Measurements from ENCODE around the gene NADK.
A peak's percentile ranks its signal among the peaks of the same experiment; 100 is the strongest.

Gene NADK

GRCh38 chr1:1784933-1785332 lies 6.7 kb upstream of the NADK start:
- no peaks in the 10 kb centered on the region for H3K9me3 ChIP-seq (ENCODE audit: control insufficient read depth in 1 of 2, low read length in 2 of 2)
- no peaks in the 10 kb centered on the region for H3K27me3 ChIP-seq (ENCODE audit: low read depth, low read length)
- H3K27ac ChIP-seq (ENCODE audit: low read length): no peak overlapping the region
- H3K4me1 ChIP-seq (ENCODE audit: control insufficient read depth in 1 of 2, insufficient read depth in 2 of 2, low read length in 2 of 2): peaks cover 22 to 28% of the 10 kb centered on the region in 2 donors
- H3K36me3 ChIP-seq (ENCODE audit: control insufficient read depth in 1 of 2, insufficient read depth in 2 of 2, low read length in 2 of 2): peaks cover 37 to 52% of the 10 kb centered on the region in 2 donors
- H3K4me3 ChIP-seq (ENCODE audit: low read depth in 1 of 2, low read length in 2 of 2): no peak overlapping the region

- Histone ChIP-seq H3K9me3 (ENCODE audit: control insufficient read depth in 1 of 2, low read length in 2 of 2) (no peaks in the 10 kb centered on the region), H3K27ac (ENCODE audit: low read length) (peak overlapping the region; percentile 51), H3K4me3 (ENCODE audit: low read depth in 1 of 2, low read length in 2 of 2) (no peak overlapping the region), H3K4me1 (ENCODE audit: control insufficient read depth in 1 of 2, insufficient read depth in 2 of 2, low read length in 2 of 2) (peaks cover 24 to 32% of the 10 kb centered on the region in 2 donors), H3K36me3 (ENCODE audit: control insufficient read depth in 1 of 2, insufficient read depth in 2 of 2, low read length in 2 of 2) (peaks cover 25 to 36% of the 10 kb centered on the region in 2 donors), H3K27me3 (ENCODE audit: low read depth, low read length) (no peaks in the 10 kb centered on the region)
Measured at GRCh38 chr1:1783320-1783719, 5.0 kb upstream of the NADK start.

- Histone ChIP-seq H3K4me1 (ENCODE audit: control insufficient read depth in 1 of 2, insufficient read depth in 2 of 2, low read length in 2 of 2) (peaks cover 24 to 32% of the 10 kb centered on the region in 2 donors), H3K9me3 (ENCODE audit: control insufficient read depth in 1 of 2, low read length in 2 of 2) (no peaks in the 10 kb centered on the region), H3K36me3 (ENCODE audit: control insufficient read depth in 1 of 2, insufficient read depth in 2 of 2, low read length in 2 of 2) (peaks cover 20 to 29% of the 10 kb centered on the region in 2 donors), H3K27ac (ENCODE audit: low read length) (peak overlapping the region; percentile 51), H3K4me3 (ENCODE audit: low read depth in 1 of 2, low read length in 2 of 2) (peak overlapping the region; percentile 16 to 46), H3K27me3 (ENCODE audit: low read depth, low read length) (no peaks in the 10 kb centered on the region)
Measured at GRCh38 chr1:1782399-1783221, 4.3 kb upstream of the NADK start.

- Histone ChIP-seq H3K4me3 (ENCODE audit: low read depth in 1 of 2, low read length in 2 of 2) (peak overlapping the region in 1 of 2 donors; percentile 46), H3K27ac (ENCODE audit: low read length) (peak overlapping the region; percentile 75), H3K9me3 (ENCODE audit: control insufficient read depth in 1 of 2, low read length in 2 of 2) (no peaks in the 10 kb centered on the region), H3K36me3 (ENCODE audit: control insufficient read depth in 1 of 2, insufficient read depth in 2 of 2, low read length in 2 of 2) (peaks cover 10 to 18% of the 10 kb centered on the region in 2 donors), H3K4me1 (ENCODE audit: control insufficient read depth in 1 of 2, insufficient read depth in 2 of 2, low read length in 2 of 2) (peaks cover 30 to 39% of the 10 kb centered on the region in 2 donors), H3K27me3 (ENCODE audit: low read depth, low read length) (no peaks in the 10 kb centered on the region)
Measured at GRCh38 chr1:1781526-1781903, 3.2 kb upstream of the NADK start.

GRCh38 chr1:1780598-1781525 lies 2.6 kb upstream of the NADK start:
- peak overlapping the region; percentile 75 for H3K27ac ChIP-seq (ENCODE audit: low read length)
- no peaks in the 10 kb centered on the region for H3K27me3 ChIP-seq (ENCODE audit: low read depth, low read length)
- peaks cover 34 to 46% of the 10 kb centered on the region in 2 donors for H3K4me1 ChIP-seq (ENCODE audit: control insufficient read depth in 1 of 2, insufficient read depth in 2 of 2, low read length in 2 of 2)
- peaks cover 3 to 12% of the 10 kb centered on the region in 2 donors for H3K36me3 ChIP-seq (ENCODE audit: control insufficient read depth in 1 of 2, insufficient read depth in 2 of 2, low read length in 2 of 2)
- no peak overlapping the region for H3K4me3 ChIP-seq (ENCODE audit: low read depth in 1 of 2, low read length in 2 of 2)
- no peaks in the 10 kb centered on the region for H3K9me3 ChIP-seq (ENCODE audit: control insufficient read depth in 1 of 2, low read length in 2 of 2)

- H3K27ac ChIP-seq (ENCODE audit: low read length): peak overlapping the region; percentile 75
- peaks cover 42 to 53% of the 10 kb centered on the region in 2 donors for H3K4me1 ChIP-seq (ENCODE audit: control insufficient read depth in 1 of 2, insufficient read depth in 2 of 2, low read length in 2 of 2)
- H3K36me3 ChIP-seq (ENCODE audit: control insufficient read depth in 1 of 2, insufficient read depth in 2 of 2, low read length in 2 of 2): peaks cover 0 to 3% of the 10 kb centered on the region in 2 donors
- H3K27me3 ChIP-seq (ENCODE audit: low read depth, low read length): no peaks in the 10 kb centered on the region
- H3K9me3 ChIP-seq (ENCODE audit: control insufficient read depth in 1 of 2, low read length in 2 of 2): no peaks in the 10 kb centered on the region
- peak overlapping the region; percentile 52 to 72 for H3K4me3 ChIP-seq (ENCODE audit: low read depth in 1 of 2, low read length in 2 of 2)
Measured at GRCh38 chr1:1779691-1780597, 1.7 kb upstream of the NADK start.

GRCh38 chr1:1779320-1779675 lies 1.0 kb upstream of the NADK start:
- Histone ChIP-seq H3K27me3 (ENCODE audit: low read depth, low read length) (no peaks in the 10 kb centered on the region), H3K4me1 (ENCODE audit: control insufficient read depth in 1 of 2, insufficient read depth in 2 of 2, low read length in 2 of 2) (peaks cover 42 to 58% of the 10 kb centered on the region in 2 donors), H3K9me3 (ENCODE audit: control insufficient read depth in 1 of 2, low read length in 2 of 2) (no peaks in the 10 kb centered on the region), H3K4me3 (ENCODE audit: low read depth in 1 of 2, low read length in 2 of 2) (peak overlapping the region; percentile 52 to 72), H3K36me3 (ENCODE audit: control insufficient read depth in 1 of 2, insufficient read depth in 2 of 2, low read length in 2 of 2) (no peaks in the 10 kb centered on the region), H3K27ac (ENCODE audit: low read length) (peak overlapping the region; percentile 75)

- peaks cover 42 to 58% of the 10 kb centered on the region in 2 donors for H3K4me1 ChIP-seq (ENCODE audit: control insufficient read depth in 1 of 2, insufficient read depth in 2 of 2, low read length in 2 of 2)
Measured at GRCh38 chr1:1778663-1779319, 521 bp upstream of the NADK start.

GRCh38 chr1:1777583-1777899 lies 729 bp downstream of the NADK start:
- H3K4me3 ChIP-seq (ENCODE audit: low read depth in 1 of 2, low read length in 2 of 2): peak overlapping the region; percentile 73 to 89

More at GRCh38 chr1:1778663-1779319, 521 bp upstream of the NADK start:
- Histone ChIP-seq H3K36me3 (ENCODE audit: control insufficient read depth in 1 of 2, insufficient read depth in 2 of 2, low read length in 2 of 2) (no peaks in the 10 kb centered on the region), H3K27ac (ENCODE audit: low read length) (peak overlapping the region; percentile 75), H3K9me3 (ENCODE audit: control insufficient read depth in 1 of 2, low read length in 2 of 2) (no peaks in the 10 kb centered on the region), H3K27me3 (ENCODE audit: low read depth, low read length) (no peaks in the 10 kb centered on the region), H3K4me3 (ENCODE audit: low read depth in 1 of 2, low read length in 2 of 2) (peak overlapping the region; percentile 52 to 72)

More at GRCh38 chr1:1777583-1777899, 729 bp downstream of the NADK start:
- peaks cover 36 to 50% of the 10 kb centered on the region in 2 donors for H3K4me1 ChIP-seq (ENCODE audit: control insufficient read depth in 1 of 2, insufficient read depth in 2 of 2, low read length in 2 of 2)
- peak overlapping the region; percentile 68 for H3K27ac ChIP-seq (ENCODE audit: low read length)
- H3K27me3 ChIP-seq (ENCODE audit: low read depth, low read length): no peaks in the 10 kb centered on the region
- no peaks in the 10 kb centered on the region for H3K9me3 ChIP-seq (ENCODE audit: control insufficient read depth in 1 of 2, low read length in 2 of 2)
- H3K36me3 ChIP-seq (ENCODE audit: control insufficient read depth in 1 of 2, insufficient read depth in 2 of 2, low read length in 2 of 2): peaks cover 0 to 2% of the 10 kb centered on the region in 2 donors
